Dedifferentiated amniotic fluid mesenchymal stem cell (primary cell): ENCODE results near the gene RALGPS1.

Source experiments
- DNase-seq: peaks from one replicate; pipeline ENCODE4 v3.0.0-alpha.2; 2016; ENCODE audit errors: extremely low spot score

Gene RALGPS1

GRCh38 chr9:126914458-126915280 is at the start of gene RALGPS1:
Gene RALGPS1, plus strand, starts transcription at chr9:126914782. Its CDS starts 47,508 bp downstream, at chr9:126962290.
- peak; percentile 94 for DNase-seq

GRCh38 chr9:126869368-126869767 is 45.2 kb upstream of the RALGPS1 start:
- DNase-seq: no peak

- DNase-seq: no peak
These were observed 42.1 kb upstream of the RALGPS1 start for GRCh38 chr9:126872516-126872915.

GRCh38 chr9:126874546-126875314 is 39.9 kb upstream of the RALGPS1 start:
- DNase-seq: no peak

GRCh38 chr9:126875756-126876510 is 38.6 kb upstream of the RALGPS1 start:
- no peak for DNase-seq

- no peak for DNase-seq
These were observed 38.1 kb upstream of the RALGPS1 start for GRCh38 chr9:126876531-126876930.

- no peak for DNase-seq
These were observed 37.2 kb upstream of the RALGPS1 start for GRCh38 chr9:126877418-126877817.

GRCh38 chr9:126879288-126879687 is 35.3 kb upstream of the RALGPS1 start:
- no peak for DNase-seq

- DNase-seq: no peak
These were observed 34.2 kb upstream of the RALGPS1 start for GRCh38 chr9:126880226-126880946.

- no peak for DNase-seq
These were observed 33.6 kb upstream of the RALGPS1 start for GRCh38 chr9:126880947-126881332.

- no peak for DNase-seq
These were observed 31.8 kb upstream of the RALGPS1 start for GRCh38 chr9:126882746-126883145.

GRCh38 chr9:126883636-126884035 is 30.9 kb upstream of the RALGPS1 start:
- no peak for DNase-seq

- DNase-seq: no peak
These were observed 29.4 kb upstream of the RALGPS1 start for GRCh38 chr9:126885131-126885641.

- DNase-seq: no peak
These were observed 28.4 kb upstream of the RALGPS1 start for GRCh38 chr9:126886034-126886822.

GRCh38 chr9:126886897-126887296 is 27.7 kb upstream of the RALGPS1 start:
- DNase-seq: no peak

GRCh38 chr9:126891676-126892075 is 22.9 kb upstream of the RALGPS1 start:
- no peak for DNase-seq

GRCh38 chr9:126893079-126893478 is 21.5 kb upstream of the RALGPS1 start:
- DNase-seq: no peak

GRCh38 chr9:126894052-126894603 is 20.5 kb upstream of the RALGPS1 start:
- no peak for DNase-seq

GRCh38 chr9:126902210-126902609 is 12.4 kb upstream of the RALGPS1 start:
- DNase-seq: no peak

- DNase-seq: no peak
These were observed 10.0 kb upstream of the RALGPS1 start for GRCh38 chr9:126904586-126904985.
